Kidney epithelial cell (primary cell): Measurements from ENCODE around the gene ARSJ. TPM values are rescaled to one million over a fixed set of nuclear protein-coding genes. Genes with fewer than 3 reads are reported as not detected.

Experiments used
- DNase-seq: peaks from one replicate; pipeline ENCODE4 v3.0.0-alpha.2; 2010; ENCODE audit warnings: low read depth
- H3K27me3 ChIP-seq: 2 replicates; pipeline ENCODE4 v1.6.0; 2011; ENCODE audit warnings: low read length; ENCODE audit not compliant: control insufficient read depth, insufficient read depth
- H3K36me3 ChIP-seq: 2 replicates; pipeline ENCODE4 v1.5.1; 2011; ENCODE audit warnings: low read length; ENCODE audit not compliant: control insufficient read depth, insufficient read depth
- H3K4me3 ChIP-seq: 2 replicates; pipeline ENCODE4 v1.5.1; 2011; ENCODE audit warnings: low read depth, mild to moderate bottlenecking, control low read depth, low read length
- CTCF ChIP-seq: IDR thresholded peaks from 2 replicates; pipeline ENCODE4 v1.5.1; 2011; ENCODE audit warnings: mild to moderate bottlenecking, moderate library complexity, low read length, control low read depth, inconsistent platforms; ENCODE audit not compliant: insufficient read depth, poor library complexity, severe bottlenecking
- total RNA-seq: library from RNA; depleted of rRNA; stranded (reverse); fragments of >200 nt; gene quantifications from 2 replicates; pipeline ENCODE4 v1.2.3, GENCODE V29; 2015

The ARSJ gene
- total RNA-seq, 1 donor from 2014 or later, result 13.8 TPM

GRCh38 chr4:113958766-113959538 lies 20.5 kb downstream of the ARSJ start:
- Histone ChIP-seq H3K4me3 (no peak overlapping the region), H3K36me3 (no peaks in the 10 kb centered on the region), H3K27me3 (no peaks in the 10 kb centered on the region)
- TF ChIP-seq CTCF, result no peak
- peak; percentile 88 for DNase-seq

GRCh38 chr4:113957956-113958355 lies 21.5 kb downstream of the ARSJ start:
- no peak for DNase-seq
- no peak for TF ChIP-seq CTCF
- H3K4me3 ChIP-seq, result no peak overlapping the region
- no peaks in the 10 kb centered on the region for H3K27me3 ChIP-seq
- no peaks in the 10 kb centered on the region for H3K36me3 ChIP-seq

GRCh38 chr4:113955948-113956347 lies 23.5 kb downstream of the ARSJ start:
- TF ChIP-seq CTCF, result no peak
- Histone ChIP-seq H3K36me3 (no peaks in the 10 kb centered on the region), H3K27me3 (no peaks in the 10 kb centered on the region), H3K4me3 (no peak overlapping the region)
- no peak for DNase-seq

GRCh38 chr4:113955411-113955810 lies 24.0 kb downstream of the ARSJ start:
- Histone ChIP-seq H3K4me3 (no peak overlapping the region), H3K27me3 (no peaks in the 10 kb centered on the region), H3K36me3 (no peaks in the 10 kb centered on the region)
- DNase-seq, result no peak
- no peak for TF ChIP-seq CTCF

GRCh38 chr4:113953888-113954287 lies 25.6 kb downstream of the ARSJ start:
- Histone ChIP-seq H3K4me3 (no peak overlapping the region), H3K36me3 (no peaks in the 10 kb centered on the region), H3K27me3 (no peaks in the 10 kb centered on the region)
- no peak for TF ChIP-seq CTCF
- no peak for DNase-seq
